ENCODE data around the gene MBD3L3.

- TF ChIP-seq CTCF (conservative IDR thresholded peaks at IDR 0.05; ENCODE audit: low read depth, low read length), result no peak
- no peak for TF ChIP-seq EZH2 (IDR thresholded peaks at IDR 0.05; ENCODE audit: borderline replicate concordance, low read depth, low read length, poor library complexity, severe bottlenecking)
Observed at GRCh38 chr19:7099597-7099921, 41.1 kb upstream of the MBD3L3 start.

Measured in A673 (cell line).